Loucy (cell line): Measurements from ENCODE around the gene TAS1R2.

Source experiments
- H2AFZ ChIP-seq: fragments of 200-600 bp; sonication (generic); 2 replicates; pipeline ENCODE4 v1.6.0; 2016; ENCODE audit warnings: antibody characterized with exemption, mild to moderate bottlenecking, low read length, moderate library complexity
- H3F3A ChIP-seq: fragments of 200-600 bp; 2 replicates; pipeline ENCODE4 v1.6.0; 2016; ENCODE audit warnings: antibody characterized with exemption, low read depth, mild to moderate bottlenecking
- H3K27me3 ChIP-seq: fragments of 200-600 bp; sonication (generic); 2 replicates; pipeline ENCODE4 v1.6.1; 2014; ENCODE audit warnings: low read length, mild to moderate bottlenecking; ENCODE audit not compliant: insufficient read depth, poor library complexity, severe bottlenecking
- H3K36me3 ChIP-seq: fragments of 200-600 bp; sonication (generic); 2 replicates; pipeline ENCODE4 v1.6.1; 2016; ENCODE audit warnings: low read length; ENCODE audit not compliant: insufficient read depth
- H3K4me1 ChIP-seq: fragments of 200-600 bp; sonication (generic); 2 replicates; pipeline ENCODE4 v1.5.1; 2014; ENCODE audit warnings: low read length, mild to moderate bottlenecking; ENCODE audit not compliant: insufficient read depth, poor library complexity, severe bottlenecking
- H3K4me2 ChIP-seq: fragments of 200-600 bp; sonication (generic); 2 replicates; pipeline ENCODE4 v1.6.0; 2014; ENCODE audit warnings: antibody characterized with exemption, low read length, low read depth, mild to moderate bottlenecking; ENCODE audit not compliant: poor library complexity, severe bottlenecking
- H3K4me3 ChIP-seq: fragments of 200-600 bp; sonication (generic); 2 replicates; pipeline ENCODE4 v1.5.1; 2014; ENCODE audit warnings: low read length, mild to moderate bottlenecking, mixed read lengths; ENCODE audit not compliant: poor library complexity, severe bottlenecking
- H3K79me2 ChIP-seq: fragments of 200-600 bp; sonication (generic); 2 replicates; pipeline ENCODE4 v1.6.1; 2014; ENCODE audit warnings: low read length; ENCODE audit not compliant: insufficient read depth
- H3K9ac ChIP-seq: fragments of 200-600 bp; sonication (generic); 2 replicates; pipeline ENCODE4 v1.6.0; 2014; ENCODE audit warnings: mild to moderate bottlenecking, low read depth, low read length, moderate library complexity; ENCODE audit not compliant: poor library complexity, severe bottlenecking
- H3K9me2 ChIP-seq: fragments of 200-600 bp; sonication (generic); replicated peaks from 2 replicates; pipeline ENCODE4 v1.6.1; 2016; ENCODE audit warnings: low read depth, low read length, mixed read lengths
- H3K9me3 ChIP-seq: fragments of 200-600 bp; sonication (generic); 2 replicates; pipeline ENCODE4 v1.6.1; 2014; ENCODE audit warnings: mild to moderate bottlenecking, antibody characterized with exemption, low read length, low read depth; ENCODE audit not compliant: insufficient read depth
- H4K20me1 ChIP-seq: fragments of 200-600 bp; sonication (generic); 2 replicates; pipeline ENCODE4 v1.6.0; 2014; ENCODE audit warnings: antibody characterized with exemption, low read length, mild to moderate bottlenecking; ENCODE audit not compliant: insufficient read depth, poor library complexity, severe bottlenecking
- CTCF ChIP-seq: fragments of 200-600 bp; sonication (generic); conservative IDR thresholded peaks from 2 replicates; pipeline ENCODE4 v1.5.1; 2014; ENCODE audit warnings: mild to moderate bottlenecking, antibody characterized with exemption, low read length
- EZH2phosphoT487 ChIP-seq: fragments of 200-600 bp; IDR thresholded peaks from 2 replicates; pipeline ENCODE4 v1.6.1; 2018; ENCODE audit warnings: antibody characterized with exemption, mild to moderate bottlenecking, moderate library complexity, borderline replicate concordance

The TAS1R2 gene

GRCh38 chr1:18879791-18880309 is 20.4 kb upstream of the TAS1R2 start:
- H3K4me1 ChIP-seq: peaks cover 14% of the 10 kb centered on the region
- H3K9ac ChIP-seq: no peak overlapping the region
- peak overlapping the region; percentile 47 for H3K4me2 ChIP-seq
- H3K79me2 ChIP-seq: no peaks in the 10 kb centered on the region
- no peaks in the 10 kb centered on the region for H4K20me1 ChIP-seq
- H3F3A ChIP-seq: no peaks in the 10 kb centered on the region
- no peaks in the 10 kb centered on the region for H3K9me2 ChIP-seq
- H3K4me3 ChIP-seq: peak overlapping the region; percentile 9
- no peaks in the 10 kb centered on the region for H3K9me3 ChIP-seq
- no peak overlapping the region for H2AFZ ChIP-seq
- TF ChIP-seq CTCF (no peak), EZH2phosphoT487 (no peak)
- no peaks in the 10 kb centered on the region for H3K27me3 ChIP-seq
- peaks cover 7% of the 10 kb centered on the region; the same call in 1 of the 2 replicates for H3K36me3 ChIP-seq

- peak overlapping the region; percentile 9 for H3K4me3 ChIP-seq
- peaks cover 7% of the 10 kb centered on the region; the same call in 1 of the 2 replicates for H3K36me3 ChIP-seq
- H4K20me1 ChIP-seq: no peaks in the 10 kb centered on the region
- H3K4me1 ChIP-seq: peaks cover 14% of the 10 kb centered on the region
- no peaks in the 10 kb centered on the region for H3K27me3 ChIP-seq
- no peaks in the 10 kb centered on the region for H3K9me3 ChIP-seq
- no peaks in the 10 kb centered on the region for H3K79me2 ChIP-seq
- H3K9me2 ChIP-seq: no peaks in the 10 kb centered on the region
- H3K9ac ChIP-seq: no peak overlapping the region
- TF ChIP-seq EZH2phosphoT487: no peak
- no peak for TF ChIP-seq CTCF
- no peaks in the 10 kb centered on the region for H3F3A ChIP-seq
- H2AFZ ChIP-seq: no peak overlapping the region
- H3K4me2 ChIP-seq: peak overlapping the region; percentile 47
Measured at GRCh38 chr1:18879215-18879790, 19.8 kb upstream of the TAS1R2 start.

GRCh38 chr1:18878538-18879214 is 19.2 kb upstream of the TAS1R2 start:
- peaks cover 7% of the 10 kb centered on the region; the same call in 1 of the 2 replicates for H3K36me3 ChIP-seq
- TF ChIP-seq EZH2phosphoT487 (no peak), CTCF (no peak)

More at GRCh38 chr1:18878538-18879214, 19.2 kb upstream of the TAS1R2 start:
- H4K20me1 ChIP-seq: no peaks in the 10 kb centered on the region
- no peaks in the 10 kb centered on the region for H3F3A ChIP-seq
- no peaks in the 10 kb centered on the region for H3K27me3 ChIP-seq
- H3K9me2 ChIP-seq: no peaks in the 10 kb centered on the region
- no peak overlapping the region for H3K9ac ChIP-seq
- H3K9me3 ChIP-seq: no peaks in the 10 kb centered on the region
- no peak overlapping the region for H3K4me2 ChIP-seq
- no peaks in the 10 kb centered on the region for H3K79me2 ChIP-seq
- H3K4me3 ChIP-seq: no peak overlapping the region
- H2AFZ ChIP-seq: no peak overlapping the region
- peaks cover 14% of the 10 kb centered on the region for H3K4me1 ChIP-seq
